ENCODE data around the gene DYNC2H1.

DYNC2H1 gene

GRCh38 chr11:103453915-103454709, 344.9 kb downstream of the DYNC2H1 start:
- TF ChIP-seq, protein P1, sequence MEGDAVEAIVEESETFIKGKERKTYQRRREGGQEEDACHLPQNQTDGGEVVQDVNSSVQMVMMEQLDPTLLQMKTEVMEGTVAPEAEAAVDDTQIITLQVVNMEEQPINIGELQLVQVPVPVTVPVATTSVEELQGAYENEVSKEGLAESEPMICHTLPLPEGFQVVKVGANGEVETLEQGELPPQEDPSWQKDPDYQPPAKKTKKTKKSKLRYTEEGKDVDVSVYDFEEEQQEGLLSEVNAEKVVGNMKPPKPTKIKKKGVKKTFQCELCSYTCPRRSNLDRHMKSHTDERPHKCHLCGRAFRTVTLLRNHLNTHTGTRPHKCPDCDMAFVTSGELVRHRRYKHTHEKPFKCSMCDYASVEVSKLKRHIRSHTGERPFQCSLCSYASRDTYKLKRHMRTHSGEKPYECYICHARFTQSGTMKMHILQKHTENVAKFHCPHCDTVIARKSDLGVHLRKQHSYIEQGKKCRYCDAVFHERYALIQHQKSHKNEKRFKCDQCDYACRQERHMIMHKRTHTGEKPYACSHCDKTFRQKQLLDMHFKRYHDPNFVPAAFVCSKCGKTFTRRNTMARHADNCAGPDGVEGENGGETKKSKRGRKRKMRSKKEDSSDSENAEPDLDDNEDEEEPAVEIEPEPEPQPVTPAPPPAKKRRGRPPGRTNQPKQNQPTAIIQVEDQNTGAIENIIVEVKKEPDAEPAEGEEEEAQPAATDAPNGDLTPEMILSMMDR (IDR thresholded peaks at IDR 0.05; ENCODE audit: insufficient read depth, low read length, poor library complexity, severe bottlenecking), result no peak
- Histone ChIP-seq H3K4me3 (replicated peaks; ENCODE audit: low read depth, low read length) (no peak overlapping the region), H3K27me3 (replicated peaks; ENCODE audit: control insufficient read depth, insufficient read depth, low read length) (no peaks in the 10 kb centered on the region), H3K36me3 (ENCODE audit: control insufficient read depth, insufficient read depth, low read length) (no peaks in the 10 kb centered on the region)
- no peak for DNase-seq (ENCODE audit: extremely low read depth, insufficient read length)

DNA sequence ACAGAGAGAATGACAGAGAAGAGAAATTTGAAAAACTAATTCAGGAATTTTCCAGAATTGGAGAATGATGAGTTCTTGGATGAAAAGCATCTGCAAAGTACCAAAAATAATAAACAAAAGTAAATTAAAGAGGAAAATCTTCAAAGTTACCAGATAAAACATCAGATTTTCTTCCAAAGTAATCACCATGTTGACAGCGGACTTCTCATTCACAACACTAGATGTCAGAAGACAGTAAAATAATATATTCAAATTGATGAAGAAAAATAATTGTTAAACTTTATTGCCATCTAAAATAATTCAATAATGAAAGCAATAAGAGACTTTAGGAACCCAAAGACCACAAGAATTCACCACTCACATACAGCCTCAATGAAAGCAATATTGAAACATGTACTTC, 355.2 kb downstream of the DYNC2H1 start:
- TF ChIP-seq, protein P1 (IDR thresholded peaks at IDR 0.05; ENCODE audit: insufficient read depth, low read length, poor library complexity, severe bottlenecking), result no peak
- no peaks in the 10 kb centered on the region for H3K27me3 ChIP-seq (replicated peaks; ENCODE audit: control insufficient read depth, insufficient read depth, low read length)

GRCh38 chr11:103465555-103466140, 356.4 kb downstream of the DYNC2H1 start:
- no peak overlapping the region for H3K4me3 ChIP-seq (replicated peaks; ENCODE audit: low read depth, low read length)
- TF ChIP-seq, protein P1 (IDR thresholded peaks at IDR 0.05; ENCODE audit: insufficient read depth, low read length, poor library complexity, severe bottlenecking), result no peak
- H3K36me3 ChIP-seq (ENCODE audit: control insufficient read depth, insufficient read depth, low read length), result no peaks in the 10 kb centered on the region
- no peaks in the 10 kb centered on the region for H3K27me3 ChIP-seq (replicated peaks; ENCODE audit: control insufficient read depth, insufficient read depth, low read length)
- DNase-seq (ENCODE audit: extremely low read depth, insufficient read length), result no peak

More for the DNA sequence above, 355.2 kb downstream of the DYNC2H1 start:
- no peak for DNase-seq (ENCODE audit: extremely low read depth, insufficient read length)
- no peaks in the 10 kb centered on the region for H3K36me3 ChIP-seq (ENCODE audit: control insufficient read depth, insufficient read depth, low read length)
- H3K4me3 ChIP-seq (replicated peaks; ENCODE audit: low read depth, low read length), result no peak overlapping the region

DNA sequence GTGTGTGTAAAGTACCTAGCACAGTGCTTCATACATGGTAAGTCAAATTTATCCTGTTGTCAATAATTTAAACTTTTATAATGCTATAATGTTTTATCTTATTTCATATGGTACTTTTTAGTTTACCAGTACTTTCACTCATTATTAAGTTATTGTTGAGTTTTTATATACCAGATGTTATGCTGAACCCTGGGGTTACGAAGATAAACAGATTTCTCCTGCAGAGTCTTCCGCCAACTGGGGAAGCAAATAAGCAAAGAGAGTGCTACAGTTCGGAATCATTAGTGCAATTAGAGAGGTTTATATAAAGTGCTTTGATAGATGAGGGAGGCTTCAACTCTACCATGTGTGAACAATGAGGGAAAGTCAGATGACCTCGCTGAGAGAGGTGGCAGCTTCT, 362.3 kb downstream of the DYNC2H1 start:
- H3K36me3 ChIP-seq (ENCODE audit: control insufficient read depth, insufficient read depth, low read length), result no peaks in the 10 kb centered on the region
- H3K27me3 ChIP-seq (replicated peaks; ENCODE audit: control insufficient read depth, insufficient read depth, low read length), result no peaks in the 10 kb centered on the region
- TF ChIP-seq, protein P1 (IDR thresholded peaks at IDR 0.05; ENCODE audit: insufficient read depth, low read length, poor library complexity, severe bottlenecking), result no peak
- no peak overlapping the region for H3K4me3 ChIP-seq (replicated peaks; ENCODE audit: low read depth, low read length)
- no peak for DNase-seq (ENCODE audit: extremely low read depth, insufficient read length)

- TF ChIP-seq, protein P1 (IDR thresholded peaks at IDR 0.05; ENCODE audit: insufficient read depth, low read length, poor library complexity, severe bottlenecking), result no peak
- Histone ChIP-seq H3K27me3 (replicated peaks; ENCODE audit: control insufficient read depth, insufficient read depth, low read length) (no peaks in the 10 kb centered on the region), H3K36me3 (ENCODE audit: control insufficient read depth, insufficient read depth, low read length) (no peaks in the 10 kb centered on the region), H3K4me3 (replicated peaks; ENCODE audit: low read depth, low read length) (no peak overlapping the region)
- no peak for DNase-seq (ENCODE audit: extremely low read depth, insufficient read length)
Measured at GRCh38 chr11:103476874-103477273, 367.6 kb downstream of the DYNC2H1 start.

All from GM06990 (cell line).